GM11168 (cell line): Measurements from ENCODE around the gene MYH11.
"Not testable (repeated sequence)": the region's sequence is repeated elsewhere in the genome, so short reads cannot be mapped to it uniquely, and the experiment has no call there.

Experiments
- in situ Hi-C: fragments of 300-500 bp; cut with MboI; formaldehyde crosslinking; loops from one replicate; pipeline ENCODE4 v1.12.0; 2022; ENCODE audit warnings: low sequenced_read_pairs; ENCODE audit not compliant: unreplicated experiment

Gene MYH11

DNA sequence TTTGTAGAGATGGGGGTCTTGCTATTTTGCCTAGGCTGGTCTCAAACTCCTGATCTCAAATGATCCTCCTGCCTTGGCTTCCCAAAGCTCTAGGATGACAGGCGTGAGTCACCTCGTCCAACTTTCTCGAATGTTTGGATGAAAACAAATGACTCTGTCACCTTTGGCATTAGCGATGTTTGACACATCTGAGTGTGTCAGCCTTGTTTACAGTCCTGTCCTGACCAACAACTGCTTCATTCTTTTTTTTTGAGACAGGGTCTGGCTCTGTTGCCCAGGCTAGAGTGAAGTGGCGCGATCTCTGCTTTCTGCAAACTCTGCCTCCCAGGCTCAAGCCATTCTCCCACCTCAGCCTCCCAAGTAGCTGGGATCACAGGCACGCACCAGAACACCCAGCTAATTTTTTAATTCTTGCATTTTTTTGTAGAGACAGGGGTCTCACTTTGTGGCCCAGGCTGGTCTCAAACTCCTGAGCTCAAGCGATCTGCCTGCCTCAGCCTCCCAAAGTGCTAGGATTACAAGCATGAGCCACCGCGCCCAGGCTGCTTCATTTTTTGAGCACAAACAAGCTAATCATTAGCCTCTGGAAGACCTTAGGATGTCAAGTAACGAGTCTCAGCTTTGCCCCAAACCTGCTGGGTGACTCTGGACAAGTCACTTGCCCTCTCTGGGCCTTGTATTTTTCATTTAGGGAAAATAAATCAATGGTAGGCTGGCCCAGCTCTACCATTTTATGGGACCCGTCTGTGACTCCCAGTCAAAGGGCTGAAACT is 7.4 kb downstream of the MYH11 start:
- in situ Hi-C loops, result no loop called here

DNA sequence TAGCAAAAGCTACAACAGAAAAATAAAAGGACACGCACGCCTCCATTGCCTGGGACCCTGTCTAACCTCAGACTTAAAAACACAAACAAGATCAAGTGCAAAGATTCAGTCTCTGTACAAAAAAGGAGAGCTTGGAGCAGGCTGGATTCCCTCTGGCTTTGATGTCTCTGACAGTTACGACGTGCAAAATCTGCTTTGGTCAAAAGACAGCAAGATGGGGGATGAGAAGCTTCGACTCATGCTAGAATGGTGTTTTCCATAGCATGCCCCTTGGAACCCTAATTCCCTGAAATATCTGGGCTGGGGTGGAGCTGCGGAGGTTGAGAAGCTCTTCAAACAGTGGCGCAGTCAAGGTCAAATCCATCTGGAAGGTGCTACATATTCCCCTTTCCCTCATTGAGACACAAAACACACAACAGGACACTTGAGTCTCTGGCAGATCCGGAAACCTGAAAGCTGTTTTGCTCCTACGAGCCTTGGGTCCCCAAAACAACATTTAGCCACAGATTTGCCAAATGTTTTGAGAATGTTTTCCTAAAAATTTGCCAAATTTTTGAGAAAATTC is 9.1 kb downstream of the MYH11 start:
- in situ Hi-C loops, result no loop called here

GRCh38 chr16:15846510-15846909 is 10.3 kb downstream of the MYH11 start:
- in situ Hi-C loops, result no loop called here

DNA sequence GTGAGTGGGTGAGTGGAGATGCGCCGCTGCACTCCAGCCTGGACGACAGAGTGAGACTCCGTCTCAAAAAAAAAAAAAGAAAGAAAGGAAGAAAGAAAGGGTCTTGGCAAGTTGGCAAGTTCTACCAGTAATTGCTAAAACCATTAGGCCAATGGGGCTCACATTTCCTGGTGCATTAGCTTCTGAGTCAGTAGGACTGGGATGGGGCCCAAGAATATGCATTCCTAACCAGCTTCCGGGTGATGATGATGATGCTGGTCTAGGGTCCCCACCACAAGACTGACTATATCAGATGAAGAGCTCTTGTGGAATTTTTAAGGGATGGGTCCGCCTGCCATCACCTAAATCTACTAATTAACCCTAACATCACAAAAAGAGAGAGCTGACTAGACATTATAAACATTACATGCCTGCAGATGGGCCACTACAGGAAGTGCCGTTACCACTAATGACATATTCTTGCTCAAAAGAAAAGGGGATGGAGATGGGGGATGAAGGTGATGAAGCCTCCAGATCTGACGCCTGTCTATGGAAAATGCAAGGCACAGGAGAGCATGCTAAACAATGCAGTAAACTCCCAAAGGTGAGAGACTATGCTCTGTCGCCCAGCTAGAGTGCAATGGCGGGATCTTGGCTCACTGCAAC is 13.1 kb downstream of the MYH11 start:
- in situ Hi-C loops, result no loop called here

- in situ Hi-C loops, result not testable (repeated sequence)
Measured at GRCh38 chr16:15839204-15839603, 17.6 kb downstream of the MYH11 start.

DNA sequence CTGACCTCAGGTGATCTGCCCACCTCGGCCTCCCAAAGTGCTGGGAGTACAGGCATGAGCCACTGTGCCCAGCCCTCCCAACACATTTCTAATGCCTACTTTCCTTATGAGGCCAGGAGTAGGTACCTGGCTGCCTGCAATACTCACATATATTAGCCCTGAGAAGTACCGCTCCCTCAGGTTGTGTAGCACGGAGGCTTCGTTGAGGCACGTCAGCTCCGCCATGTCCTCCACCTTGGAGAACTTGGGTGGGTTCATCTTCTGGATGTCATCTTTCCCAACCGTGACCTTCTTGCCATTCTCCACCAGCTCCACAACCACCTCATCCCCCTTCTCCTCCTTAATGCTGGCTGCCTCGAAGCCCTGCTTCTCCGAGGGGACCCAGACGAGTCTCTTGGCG is 19.1 kb downstream of the MYH11 start:
- in situ Hi-C loops, result no loop called here

GRCh38 chr16:15836965-15837611 is 19.7 kb downstream of the MYH11 start:
- in situ Hi-C loops, result no loop called here

DNA sequence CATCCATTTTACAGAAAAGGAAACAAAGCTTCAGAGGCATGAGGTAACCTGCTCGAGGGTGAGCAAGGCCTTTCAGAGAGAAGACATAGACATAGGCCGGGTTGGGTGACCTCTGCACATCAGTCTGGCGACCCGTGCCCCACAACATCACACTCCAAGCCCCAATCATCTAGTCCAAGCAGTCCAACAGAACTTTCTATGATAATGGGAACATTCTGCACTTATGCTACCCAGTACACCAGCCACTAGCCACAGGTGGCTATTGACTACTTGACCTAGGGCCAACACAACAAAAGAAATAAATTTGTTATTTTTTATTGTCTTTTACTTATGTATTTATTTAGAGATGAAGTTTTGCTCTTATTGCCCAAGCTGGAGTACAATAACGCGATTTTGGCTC is 20.8 kb downstream of the MYH11 start:
- in situ Hi-C loops, result no loop called here

DNA sequence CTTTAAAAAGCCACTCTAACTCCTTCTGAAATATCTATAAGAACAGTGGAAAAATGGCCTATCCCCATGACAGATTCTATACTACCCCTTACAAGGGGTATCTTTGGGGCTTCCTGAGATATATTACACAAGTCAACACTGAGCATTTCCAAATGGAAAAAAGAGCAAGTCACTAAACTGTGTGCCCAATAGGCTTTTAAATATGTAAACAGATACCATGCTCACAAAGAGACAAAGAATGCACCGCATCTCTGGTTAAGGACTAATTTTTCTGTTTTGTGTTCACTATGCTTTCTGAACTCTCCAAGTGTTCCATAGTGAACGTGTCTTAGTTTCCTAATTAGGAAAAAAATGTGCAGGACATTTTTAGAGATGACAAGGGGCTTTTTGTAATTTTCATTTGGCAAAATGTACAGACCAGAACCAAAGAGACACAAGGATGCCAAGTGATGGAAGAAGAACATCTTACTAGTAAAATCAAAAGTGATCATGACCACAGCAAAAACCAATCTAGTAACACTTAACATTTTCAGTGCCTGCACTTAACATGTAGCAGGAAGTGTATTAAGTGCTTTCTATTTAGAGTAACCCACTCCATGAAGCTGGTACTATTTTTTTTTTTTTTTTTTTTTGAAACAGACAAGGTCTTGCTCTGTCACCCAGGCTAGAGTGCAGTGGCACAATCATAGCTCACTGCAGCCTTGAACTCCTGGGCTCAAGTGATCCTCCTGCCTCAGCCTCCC is 21.5 kb downstream of the MYH11 start:
- in situ Hi-C loops, result no loop called here

GRCh38 chr16:15834502-15834901 is 22.3 kb downstream of the MYH11 start:
- in situ Hi-C loops, result no loop called here

- in situ Hi-C loops, result no loop called here
Measured at GRCh38 chr16:15833541-15833940, 23.3 kb downstream of the MYH11 start.

- in situ Hi-C loops, result no loop called here
Measured at GRCh38 chr16:15832241-15832640, 24.6 kb downstream of the MYH11 start.

- in situ Hi-C loops, result no loop called here
Measured at GRCh38 chr16:15830832-15831451, 25.9 kb downstream of the MYH11 start.

DNA sequence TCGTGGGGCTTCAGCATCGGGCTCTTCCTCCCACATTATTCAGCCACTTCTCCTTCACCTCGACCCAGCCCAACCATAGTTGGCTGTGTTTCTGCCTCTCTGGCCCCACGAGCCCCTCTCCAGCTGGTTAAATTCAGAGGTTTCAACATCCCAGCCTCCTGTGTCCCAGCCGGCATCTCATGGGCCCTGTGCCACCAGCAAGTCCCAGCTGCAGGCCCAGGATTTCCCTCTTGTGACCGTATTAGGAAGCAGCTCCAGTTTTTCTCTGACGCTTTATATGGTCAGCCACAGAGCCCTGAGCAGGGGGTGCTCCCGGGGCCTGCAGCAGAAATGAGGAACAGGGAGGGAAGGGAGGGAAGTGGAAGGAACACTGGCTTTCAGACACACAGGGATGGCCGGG is 27.4 kb downstream of the MYH11 start:
- in situ Hi-C loops, result no loop called here

GRCh38 chr16:15827709-15828343 is 29.0 kb downstream of the MYH11 start:
- in situ Hi-C loops, result no loop called here

GRCh38 chr16:15827299-15827698 is 29.5 kb downstream of the MYH11 start:
- in situ Hi-C loops, result no loop called here

- in situ Hi-C loops, result no loop called here
Measured at GRCh38 chr16:15825750-15826305, 31.0 kb downstream of the MYH11 start.

GRCh38 chr16:15822957-15823356 is 33.9 kb downstream of the MYH11 start:
- in situ Hi-C loops, result no loop called here

DNA sequence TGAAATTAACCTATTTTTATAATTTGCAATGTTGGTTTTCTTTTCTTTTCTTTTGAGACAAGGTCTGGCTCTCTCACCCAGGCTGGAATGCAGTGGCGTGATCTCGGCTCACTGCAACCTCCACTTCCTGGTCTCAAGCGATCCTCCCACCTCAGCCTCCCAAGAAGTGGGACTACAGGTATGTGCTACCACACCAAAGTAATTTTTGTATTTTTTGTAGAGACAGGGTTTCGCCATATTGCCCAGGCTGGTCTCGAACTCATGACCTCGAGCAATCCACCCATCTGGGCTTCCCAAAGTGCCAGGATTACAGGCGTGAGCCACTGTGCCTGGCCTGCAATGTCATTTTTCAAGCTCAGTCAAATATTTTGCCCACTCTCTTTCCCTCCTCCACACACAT is 36.0 kb downstream of the MYH11 start:
- in situ Hi-C loops, result no loop called here
